ENCODE data around the gene PTPN18.
"Not testable (repeated sequence)": the region's sequence is repeated elsewhere in the genome, so short reads cannot be mapped to it uniquely, and the experiment has no call there.

Gene PTPN18

DNA sequence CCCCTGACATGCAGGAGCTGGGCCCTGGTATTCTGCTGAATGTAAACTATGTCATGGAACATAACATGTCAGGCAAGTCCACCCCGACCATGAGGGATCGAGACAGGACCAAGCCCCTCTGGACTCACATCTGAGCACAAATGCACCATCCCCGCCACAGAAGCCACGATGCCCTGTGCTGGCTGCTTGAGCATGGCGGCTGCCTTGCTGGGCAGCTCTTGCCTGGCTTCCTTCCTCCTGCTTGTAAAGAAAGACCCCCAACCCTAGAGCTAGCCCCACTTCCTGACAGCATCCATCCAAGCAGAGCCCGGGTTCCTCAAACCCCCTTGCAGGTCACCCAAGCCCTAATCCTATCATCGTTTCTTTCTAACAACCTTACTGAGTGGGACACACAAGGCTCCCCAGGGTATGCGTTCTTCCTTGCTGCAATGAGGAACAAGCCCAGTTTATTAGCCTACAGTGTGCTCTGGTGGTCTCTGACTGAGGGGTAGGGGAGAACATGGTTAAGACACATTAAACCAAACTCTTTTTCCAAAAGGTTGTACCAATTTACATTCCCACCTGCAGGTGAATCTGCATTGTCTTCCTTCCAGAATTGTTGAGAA is 26.6 kb downstream of the PTPN18 start:
- DNase-seq: no peak

DNA sequence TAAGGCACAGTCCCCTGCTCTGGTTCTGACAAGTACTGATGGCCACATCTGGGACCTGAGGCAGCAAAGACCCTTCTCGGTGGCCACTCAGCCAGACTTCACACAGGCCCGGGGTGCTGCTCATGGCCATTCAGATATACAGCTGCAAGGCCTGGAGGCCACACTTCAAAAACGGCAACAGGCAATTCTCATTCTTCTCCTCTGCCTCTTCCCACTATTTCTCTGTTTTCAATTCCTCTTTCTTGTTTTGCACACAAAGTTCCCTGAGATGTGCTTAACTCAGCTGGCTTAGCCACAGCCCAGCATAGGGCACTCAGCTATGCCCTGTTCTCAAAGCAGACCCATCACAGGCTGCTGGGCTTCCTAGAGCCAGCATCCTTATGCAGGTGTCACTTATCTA is 29.9 kb downstream of the PTPN18 start:
- DNase-seq: no peak

DNA sequence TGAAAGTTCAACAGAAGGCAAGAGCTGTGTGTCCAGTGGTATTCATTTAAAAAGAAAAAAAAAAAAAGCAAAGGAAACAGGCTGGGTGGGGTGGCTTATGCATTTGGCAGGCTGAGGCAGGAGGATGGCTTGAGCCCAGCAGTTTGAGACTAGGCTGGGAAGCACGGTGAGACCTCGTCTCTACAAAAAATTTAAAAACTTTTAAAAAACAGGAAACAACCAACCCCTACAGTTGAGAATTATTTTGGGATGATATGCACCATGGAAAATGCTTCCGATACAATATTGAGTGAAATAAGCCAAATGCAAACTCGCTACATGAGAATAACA is 31.2 kb downstream of the PTPN18 start:
- DNase-seq: no peak

DNA sequence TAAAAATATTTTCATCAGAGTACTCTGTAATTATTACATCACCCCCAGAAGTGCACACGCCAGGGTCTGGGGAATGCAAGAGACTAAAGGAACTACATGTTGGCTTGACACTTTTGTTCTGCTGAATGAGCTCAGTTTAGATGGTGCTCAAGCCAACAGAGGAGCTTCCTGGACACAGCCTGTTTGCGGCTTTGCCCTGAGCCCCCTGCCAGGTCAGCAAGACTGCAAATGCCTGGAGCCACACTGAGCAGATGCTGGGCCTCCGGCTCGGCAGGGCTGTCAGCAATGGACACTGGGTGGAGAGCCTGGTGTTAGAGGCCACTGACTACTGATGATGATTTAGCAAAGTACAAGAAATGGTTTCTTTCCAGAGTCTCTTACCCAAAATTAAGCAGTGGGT is 31.9 kb downstream of the PTPN18 start:
- no peak for DNase-seq

DNA sequence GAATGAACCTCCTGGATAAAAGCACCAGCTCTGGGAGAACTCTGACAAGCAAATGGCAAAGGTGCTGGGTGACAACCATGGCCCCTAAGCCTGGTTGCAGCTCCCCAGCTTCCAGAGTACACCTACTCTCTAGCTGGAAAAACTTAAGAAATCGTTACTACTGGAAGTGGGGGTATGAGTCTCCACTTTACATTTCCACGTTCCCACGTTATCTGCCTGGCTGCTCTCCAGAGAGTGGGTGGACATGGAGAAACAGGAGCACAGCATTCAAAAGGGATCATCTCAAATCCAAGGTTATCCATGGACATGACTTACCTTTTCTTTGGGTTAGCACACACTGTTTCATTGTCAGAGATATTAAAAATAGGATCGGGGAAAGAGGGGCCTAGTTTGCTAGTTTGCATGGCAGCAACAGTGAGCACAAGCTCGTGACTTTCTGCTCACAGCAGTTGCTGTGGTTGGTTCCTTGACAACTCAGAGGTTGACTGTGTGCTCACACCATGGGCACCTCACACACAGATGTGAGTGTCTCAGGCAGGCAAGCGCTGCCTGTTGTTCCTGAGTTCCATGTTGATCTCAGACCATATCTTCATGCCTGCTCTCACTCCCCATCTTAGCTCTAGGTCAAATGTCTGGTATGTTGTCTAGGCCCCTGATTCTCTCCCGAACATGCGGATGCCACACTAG is 32.5 kb downstream of the PTPN18 start:
- DNase-seq: no peak

DNA sequence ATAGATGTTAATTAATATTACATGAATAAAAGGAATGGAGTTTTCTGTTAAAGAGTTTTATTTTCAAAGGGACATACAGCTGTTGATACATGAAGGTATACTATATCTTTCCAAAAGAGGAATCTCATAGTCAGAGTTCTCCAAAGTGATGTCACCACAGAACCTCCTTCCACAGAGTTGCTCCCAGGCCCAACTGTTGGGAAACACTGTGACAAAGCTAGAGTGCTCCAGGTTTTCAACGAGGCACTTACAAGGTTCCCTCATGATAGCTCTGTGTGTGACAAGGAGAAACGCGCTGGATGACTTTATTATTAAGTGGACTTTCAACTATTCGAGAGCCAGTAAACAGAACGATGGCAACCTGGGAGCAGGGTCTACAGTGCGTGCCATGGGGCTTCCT is 33.5 kb downstream of the PTPN18 start:
- DNase-seq: no peak

DNA sequence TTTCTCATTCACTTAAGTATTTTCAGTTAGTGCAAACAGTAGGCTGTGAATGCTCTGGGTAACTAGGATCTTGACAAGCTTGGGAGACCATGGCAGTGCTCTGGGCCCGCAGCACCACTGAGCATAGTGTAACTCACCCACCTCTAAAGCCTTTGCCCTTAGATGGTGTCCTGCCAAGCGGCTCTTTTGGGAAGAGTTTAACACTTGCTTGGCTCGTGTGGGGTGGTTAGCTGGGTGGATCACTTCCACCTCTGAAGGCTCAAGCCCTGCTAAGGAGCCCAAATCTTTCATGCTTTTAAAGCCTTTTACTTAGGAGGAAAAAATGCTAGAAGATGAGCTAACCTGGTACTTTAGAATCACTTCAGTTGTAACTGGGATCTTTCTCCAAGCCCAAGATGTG is 33.9 kb downstream of the PTPN18 start:
- no peak for DNase-seq

DNA sequence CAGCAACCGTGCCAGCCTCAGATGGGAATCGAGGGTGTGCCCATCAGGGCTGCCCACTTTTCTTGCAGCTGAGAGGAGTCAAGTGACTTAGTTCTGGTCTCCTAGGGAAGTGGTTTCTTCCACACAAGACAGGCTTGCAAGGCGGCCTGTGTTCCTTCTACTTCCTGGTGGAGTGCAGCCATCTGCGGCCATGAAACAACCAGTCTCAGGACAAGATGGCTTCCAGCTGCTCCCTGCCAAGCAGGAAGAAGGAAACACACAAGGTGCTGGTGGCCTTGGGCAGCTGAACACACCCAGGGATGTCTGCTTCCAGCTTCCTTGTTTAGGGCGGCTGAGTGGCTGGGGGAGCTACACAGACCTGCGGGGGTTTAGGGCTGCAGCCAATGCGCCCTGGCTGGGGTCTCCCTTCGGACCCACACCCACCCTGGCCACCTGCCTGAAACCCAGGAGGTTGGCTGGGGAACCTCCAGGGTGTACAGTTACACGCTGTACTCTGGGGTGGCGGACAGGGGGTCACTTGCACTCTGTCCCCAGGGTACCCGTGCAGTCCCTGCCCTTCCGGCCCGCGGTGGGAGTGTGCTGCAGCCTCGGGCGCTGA is 34.7 kb downstream of the PTPN18 start:
- DNase-seq: no peak

DNA sequence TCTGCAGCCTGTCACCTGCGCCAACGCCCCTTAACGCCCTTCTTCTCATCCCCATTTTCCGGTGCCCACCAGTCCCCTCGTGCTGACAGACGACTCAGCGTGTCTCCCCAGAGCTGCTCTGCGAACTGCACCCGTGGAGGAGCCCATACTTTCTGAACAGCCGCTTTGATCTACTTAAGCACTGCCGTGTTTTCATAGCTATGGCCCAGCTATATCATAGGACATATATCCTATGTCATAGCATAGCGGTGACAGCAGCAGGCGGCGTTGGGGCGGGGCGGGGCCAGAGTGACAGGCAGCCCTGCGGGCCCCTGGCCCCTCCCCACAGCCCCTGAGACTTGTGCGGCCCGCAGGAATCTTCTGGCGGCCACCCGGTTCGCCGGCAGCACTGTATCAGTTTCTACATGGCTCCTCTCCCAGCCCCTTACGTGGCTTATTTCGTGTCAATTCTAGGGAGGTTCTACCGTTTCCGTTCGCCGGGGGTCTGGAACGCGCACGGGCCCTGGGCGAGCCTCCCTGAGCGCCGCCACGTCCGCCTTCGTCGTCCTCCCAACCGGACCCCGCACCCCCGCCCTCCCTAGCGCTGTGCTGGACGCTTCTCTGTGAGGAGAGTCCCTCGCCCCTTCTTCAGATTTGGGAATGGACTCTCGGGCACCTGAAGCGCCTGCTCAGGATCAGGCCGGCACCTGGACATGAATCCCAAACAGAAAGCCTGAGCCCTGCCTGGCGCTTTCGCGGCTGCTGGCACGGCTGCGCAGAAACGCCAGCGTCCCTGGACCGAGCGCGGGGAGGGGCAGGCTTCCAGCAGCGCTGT is 35.4 kb downstream of the PTPN18 start:
- DNase-seq: peak; percentile 55

DNA sequence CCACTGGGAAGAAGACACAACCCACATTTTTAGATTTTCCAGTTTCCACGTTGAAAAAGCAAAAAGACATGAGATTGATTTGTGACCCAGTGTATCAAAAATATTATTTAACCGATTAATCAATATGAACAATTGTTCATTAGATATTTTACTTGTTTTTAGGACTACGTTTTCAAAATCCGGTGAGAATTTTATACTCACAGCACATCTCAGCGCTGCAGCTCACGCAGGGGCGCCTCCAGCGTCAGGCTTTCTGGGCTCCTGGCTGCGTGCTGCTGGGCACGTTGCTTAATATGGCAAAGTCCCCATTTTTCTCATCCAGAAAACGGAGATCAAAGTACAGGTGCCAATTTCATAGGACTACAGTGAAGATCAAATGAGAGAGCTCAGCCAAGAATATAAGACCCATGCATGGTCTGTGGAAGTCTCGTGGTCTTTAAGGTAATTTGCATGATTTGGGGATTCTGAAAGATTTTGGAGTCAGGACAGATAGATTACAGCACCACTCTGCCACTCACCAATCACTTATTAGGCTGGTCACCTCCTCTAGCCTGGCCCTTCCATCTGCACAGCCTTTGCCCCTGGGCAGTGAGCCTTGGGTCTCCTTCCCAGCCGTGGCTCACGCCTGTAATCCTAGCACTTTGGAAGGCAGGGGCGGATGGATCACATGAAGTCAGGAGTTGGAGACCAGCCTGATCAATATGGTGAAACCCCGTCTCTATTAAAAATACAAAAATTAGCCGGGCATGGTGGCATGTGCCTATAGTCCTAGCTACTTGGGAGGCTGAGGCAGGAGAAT is 36.2 kb downstream of the PTPN18 start:
- peak; percentile 32 for DNase-seq

DNA sequence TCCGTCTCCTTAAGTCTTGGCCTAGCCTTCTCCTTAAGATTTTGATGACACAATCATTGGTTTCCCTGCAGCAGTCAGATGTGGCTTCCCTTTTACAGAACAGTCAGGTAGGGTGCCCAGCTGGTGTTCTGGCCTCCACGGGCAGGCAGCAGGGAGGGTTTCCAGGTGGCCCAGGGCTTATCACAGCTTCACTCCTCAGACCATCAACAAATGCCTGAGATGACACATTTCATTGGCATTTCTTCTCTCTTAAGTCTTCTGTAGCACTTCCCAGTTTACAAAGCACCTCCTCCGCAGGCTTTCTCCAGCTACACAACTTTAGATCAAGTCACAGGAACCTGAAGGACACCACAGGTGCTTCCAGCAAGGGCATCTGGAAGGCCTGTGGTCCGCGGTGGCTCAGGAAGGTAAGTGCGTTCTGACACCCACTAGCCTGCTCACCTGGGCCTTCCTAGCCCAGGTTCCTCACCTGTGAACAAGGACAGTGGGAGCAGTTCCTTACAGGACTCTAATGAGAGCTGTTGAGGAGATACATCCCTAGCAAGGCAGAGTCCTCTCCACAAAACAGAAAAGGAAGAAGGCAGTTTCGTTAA is 37.6 kb downstream of the PTPN18 start:
- no peak for DNase-seq

DNA sequence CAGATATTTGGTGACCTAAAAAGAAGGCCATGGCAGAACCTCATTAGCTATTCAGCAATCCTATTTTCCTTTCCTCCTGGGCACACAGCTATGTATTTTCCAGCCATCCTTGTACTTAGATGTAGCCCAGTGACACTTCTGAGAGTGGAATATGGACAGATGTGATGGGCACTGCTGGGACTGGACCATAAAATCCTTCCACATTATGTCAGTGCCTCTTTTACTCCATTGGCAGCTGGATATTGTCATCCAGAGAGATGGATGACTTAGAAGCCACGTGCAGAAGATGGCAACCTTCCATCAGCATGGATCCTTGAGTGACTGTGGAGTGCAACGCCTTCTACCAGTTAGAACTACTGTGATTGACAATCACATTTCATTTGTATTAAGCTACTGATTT is 50.4 kb downstream of the PTPN18 start:
- DNase-seq: not testable (repeated sequence)

DNA sequence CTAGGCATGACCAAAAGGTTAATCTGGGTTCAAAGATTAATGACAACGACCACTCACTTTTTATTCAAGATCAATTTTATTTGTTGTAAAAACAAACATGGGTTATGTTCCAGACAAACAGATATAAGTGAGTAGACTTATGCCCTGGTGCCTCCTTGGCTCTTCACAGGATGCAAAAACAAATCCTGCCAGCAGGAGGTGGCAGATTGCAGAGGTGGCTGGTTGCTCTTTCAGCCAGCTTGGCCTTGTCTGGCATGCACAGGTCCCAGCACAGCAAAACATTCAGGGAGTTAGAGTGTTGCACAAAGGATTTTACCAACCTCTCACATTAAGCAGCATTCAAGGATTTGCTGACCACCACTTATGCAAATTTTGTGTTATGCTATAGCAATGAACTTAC is 60.8 kb downstream of the PTPN18 start:
- not testable (repeated sequence) for DNase-seq

DNA sequence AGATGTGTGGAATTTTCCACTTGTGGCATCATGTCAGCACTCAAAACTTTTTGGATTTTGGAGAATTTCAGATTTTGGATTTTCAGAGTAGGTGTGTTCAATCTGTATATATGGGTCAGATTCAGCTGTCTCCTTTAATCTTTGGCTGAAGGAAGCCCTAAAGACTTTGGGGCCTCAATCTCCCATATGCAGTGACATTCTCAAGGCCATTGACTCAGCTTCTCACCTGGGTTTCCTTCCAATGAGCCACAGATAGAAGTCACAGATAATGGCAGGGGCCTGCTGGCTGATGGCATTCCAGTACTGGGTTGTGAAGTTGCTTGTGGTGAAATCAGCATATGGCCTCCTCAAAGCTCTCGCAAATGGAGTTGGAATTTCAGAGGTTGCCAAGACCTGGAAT is 63.0 kb downstream of the PTPN18 start:
- not testable (repeated sequence) for DNase-seq
